GM08714 (cell line): Measurements from ENCODE around the gene PTPRN2.

Experiments
- H3K4me3 ChIP-seq: fragments of 200-500 bp; sonication (Bioruptor generic); 2 replicates; pipeline ENCODE4 v1.5.1; 2014; ENCODE audit warnings: mild to moderate bottlenecking, low read length, inconsistent platforms
- ZNF274 ChIP-seq: IDR thresholded peaks from 2 replicates; pipeline ENCODE4 v1.6.1; 2012; ENCODE audit warnings: mild to moderate bottlenecking, low read depth, low read length

The PTPRN2 gene

GRCh38 chr7:157837561-157837960 is 750.1 kb downstream of the PTPRN2 start:
- no peak overlapping the region for H3K4me3 ChIP-seq
- no peak for TF ChIP-seq ZNF274

- no peak for TF ChIP-seq ZNF274
These were observed 750.6 kb downstream of the PTPRN2 start for GRCh38 chr7:157837047-157837446.

GRCh38 chr7:157834501-157835163 is 753.0 kb downstream of the PTPRN2 start:
- no peak for TF ChIP-seq ZNF274
- no peak overlapping the region for H3K4me3 ChIP-seq

More at GRCh38 chr7:157837047-157837446, 750.6 kb downstream of the PTPRN2 start:
- no peak overlapping the region for H3K4me3 ChIP-seq

GRCh38 chr7:157832866-157833607 is 754.6 kb downstream of the PTPRN2 start:
- TF ChIP-seq ZNF274, result no peak
- no peak overlapping the region for H3K4me3 ChIP-seq

- no peak overlapping the region for H3K4me3 ChIP-seq
- TF ChIP-seq ZNF274, result no peak
These were observed 755.2 kb downstream of the PTPRN2 start for GRCh38 chr7:157832421-157832820.

- TF ChIP-seq ZNF274, result no peak
- H3K4me3 ChIP-seq, result no peak overlapping the region
These were observed 755.6 kb downstream of the PTPRN2 start for GRCh38 chr7:157832006-157832405.

GRCh38 chr7:157831143-157831905 is 756.3 kb downstream of the PTPRN2 start:
- no peak overlapping the region for H3K4me3 ChIP-seq
- TF ChIP-seq ZNF274, result no peak

GRCh38 chr7:157830331-157830730 is 757.3 kb downstream of the PTPRN2 start:
- no peak overlapping the region for H3K4me3 ChIP-seq
- TF ChIP-seq ZNF274, result no peak

GRCh38 chr7:157829491-157829890 is 758.1 kb downstream of the PTPRN2 start:
- no peak for TF ChIP-seq ZNF274
- no peak overlapping the region for H3K4me3 ChIP-seq

GRCh38 chr7:157828881-157829280 is 758.7 kb downstream of the PTPRN2 start:
- TF ChIP-seq ZNF274, result no peak
- no peak overlapping the region for H3K4me3 ChIP-seq

- TF ChIP-seq ZNF274, result no peak
- H3K4me3 ChIP-seq, result no peak overlapping the region
These were observed 759.4 kb downstream of the PTPRN2 start for GRCh38 chr7:157828190-157828589.

- H3K4me3 ChIP-seq, result no peak overlapping the region
- no peak for TF ChIP-seq ZNF274
These were observed 759.8 kb downstream of the PTPRN2 start for GRCh38 chr7:157827863-157828160.

GRCh38 chr7:157827045-157827862 is 760.4 kb downstream of the PTPRN2 start:
- no peak for TF ChIP-seq ZNF274
- no peak overlapping the region for H3K4me3 ChIP-seq

GRCh38 chr7:157826566-157826965 is 761.1 kb downstream of the PTPRN2 start:
- no peak overlapping the region for H3K4me3 ChIP-seq
- TF ChIP-seq ZNF274, result no peak

GRCh38 chr7:157825325-157825724 is 762.3 kb downstream of the PTPRN2 start:
- no peak overlapping the region for H3K4me3 ChIP-seq
- TF ChIP-seq ZNF274, result no peak
